Fibroblast of villous mesenchyme (primary cell): ENCODE data around the gene CDYL. TPM values are rescaled to one million over a fixed set of nuclear protein-coding genes. Genes with fewer than 3 reads are reported as not detected.

Source experiments
- total RNA-seq: library from RNA; depleted of rRNA; stranded (reverse); fragments of >200 nt; gene quantifications from 2 replicates; pipeline ENCODE4 v1.2.3, GENCODE V29; 2012

The CDYL gene
- total RNA-seq, 1 donor: 37.1 TPM

Other genes with a start within 250 kb of the CDYL start
- 7.7 and 11.2 TPM in 2 replicates for gene RPP40, start 227.6 kb downstream of the CDYL start, total RNA-seq